Activated naive CD4-positive, alpha-beta T cell (primary cell): Measurements from ENCODE around the gene DPT.

Experiments
- DNase-seq, 4 experiments: peaks; one replicate each; lab custom pipeline; 2025; lab: John Stamatoyannopoulos, UW

Gene DPT

DNA sequence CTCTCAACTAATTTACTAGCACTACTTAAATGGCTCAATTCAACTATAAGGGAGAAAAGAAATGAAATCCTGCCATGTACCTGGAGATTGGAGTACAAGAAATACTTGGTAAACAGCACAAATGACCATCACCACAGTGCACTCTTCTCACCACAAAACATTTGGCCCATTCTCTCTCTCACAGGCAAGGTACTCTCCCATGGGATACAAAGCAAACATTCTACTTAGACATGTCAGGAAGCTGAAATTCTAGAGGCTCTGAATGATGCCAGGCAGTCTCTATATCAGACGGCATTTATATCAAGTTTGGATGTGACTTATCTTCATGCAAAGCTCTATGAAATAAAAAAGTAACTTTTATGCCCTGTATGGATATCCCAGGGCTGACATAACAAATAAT, 72.5 kb downstream of the DPT start:
- no peak for DNase-seq

DNA sequence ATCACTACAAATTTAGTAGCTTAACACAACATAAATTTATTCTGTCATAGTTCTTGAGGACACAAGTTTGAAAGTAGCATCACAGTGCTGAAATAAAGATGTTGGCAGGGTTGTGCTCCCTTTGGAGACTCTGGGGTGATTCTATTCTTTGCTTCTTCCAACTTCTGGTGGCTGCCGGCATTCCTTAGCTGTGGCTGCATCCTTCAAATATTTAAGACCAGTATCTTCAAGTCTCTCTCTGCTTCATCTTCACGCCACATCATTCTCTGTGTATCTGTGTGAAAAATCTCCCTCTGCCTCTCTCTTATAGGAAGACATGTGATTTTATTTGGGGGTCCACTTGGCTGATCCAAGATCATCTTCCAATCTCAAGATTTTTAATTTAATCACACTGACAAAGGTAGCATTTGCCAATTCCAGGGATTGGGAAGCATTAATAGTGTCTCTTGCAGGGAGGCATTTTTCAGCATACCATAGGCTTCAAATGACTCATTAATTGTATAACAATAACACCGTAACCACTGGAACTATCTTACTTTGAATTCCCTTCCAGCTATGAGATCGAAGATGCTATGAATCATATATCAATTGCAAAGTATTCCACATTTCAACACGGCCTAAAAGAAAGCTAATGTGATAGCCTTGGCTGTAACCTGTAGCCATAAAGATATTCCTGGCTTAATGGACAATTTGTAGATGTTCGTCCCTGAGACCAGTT, 74.6 kb downstream of the DPT start:
- DNase-seq = no peak

DNA sequence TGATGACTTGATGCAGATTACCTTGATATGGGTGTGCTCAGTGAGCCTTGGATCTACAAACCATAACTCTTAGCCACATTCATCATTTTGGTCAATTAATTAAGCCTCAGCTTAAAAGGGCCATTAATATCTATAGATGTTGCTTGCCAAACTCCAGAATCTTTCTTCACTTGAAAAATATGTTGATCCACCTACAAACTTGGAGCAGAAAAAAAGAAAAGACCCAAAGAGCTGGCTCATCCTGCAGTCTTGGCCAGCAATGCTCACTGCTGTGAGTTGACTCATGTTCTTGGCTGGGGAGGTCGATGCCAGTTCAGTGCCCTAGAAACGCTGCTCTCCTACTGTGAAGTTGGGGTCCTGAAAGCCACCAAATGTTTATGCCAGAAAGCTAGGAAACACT, 75.4 kb downstream of the DPT start:
- DNase-seq = no peak

DNA sequence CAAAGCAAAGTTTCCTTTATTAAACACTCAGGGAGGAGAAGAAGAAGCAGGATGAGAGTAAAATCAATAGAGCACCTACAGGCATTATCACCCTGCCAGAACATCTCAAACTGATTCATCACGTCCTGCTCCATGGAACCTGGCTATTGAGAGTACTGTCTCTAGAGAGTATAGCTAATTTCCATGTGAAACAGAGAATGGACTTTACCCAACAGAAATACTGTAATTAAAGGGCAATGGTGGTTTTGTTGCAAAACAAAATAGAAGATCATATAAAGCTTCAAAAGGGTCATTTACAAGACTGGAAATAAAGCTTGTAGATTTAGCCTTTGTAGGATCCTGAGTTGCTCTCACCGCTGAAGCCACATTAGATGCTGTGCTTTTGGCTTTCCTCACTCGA, 83.3 kb downstream of the DPT start:
- DNase-seq = no peak
